AG09319 (cell line): ENCODE data around the gene RPH3AL.

ENCODE experiments used
- DNase-seq: peaks from one replicate; pipeline ENCODE4 v3.0.0-alpha.2; 2010; ENCODE audit warnings: low read depth; ENCODE audit errors: extremely low read depth
- TF ChIP-seq, protein P1 (sequence below): IDR thresholded peaks from 2 replicates; pipeline ENCODE4 v1.5.1; 2011; ENCODE audit warnings: low read depth, mild to moderate bottlenecking, inconsistent platforms, low read length, moderate library complexity

The RPH3AL gene

GRCh38 chr17:252456-252855 is 100.2 kb downstream of the RPH3AL start:
- TF ChIP-seq, protein P1, sequence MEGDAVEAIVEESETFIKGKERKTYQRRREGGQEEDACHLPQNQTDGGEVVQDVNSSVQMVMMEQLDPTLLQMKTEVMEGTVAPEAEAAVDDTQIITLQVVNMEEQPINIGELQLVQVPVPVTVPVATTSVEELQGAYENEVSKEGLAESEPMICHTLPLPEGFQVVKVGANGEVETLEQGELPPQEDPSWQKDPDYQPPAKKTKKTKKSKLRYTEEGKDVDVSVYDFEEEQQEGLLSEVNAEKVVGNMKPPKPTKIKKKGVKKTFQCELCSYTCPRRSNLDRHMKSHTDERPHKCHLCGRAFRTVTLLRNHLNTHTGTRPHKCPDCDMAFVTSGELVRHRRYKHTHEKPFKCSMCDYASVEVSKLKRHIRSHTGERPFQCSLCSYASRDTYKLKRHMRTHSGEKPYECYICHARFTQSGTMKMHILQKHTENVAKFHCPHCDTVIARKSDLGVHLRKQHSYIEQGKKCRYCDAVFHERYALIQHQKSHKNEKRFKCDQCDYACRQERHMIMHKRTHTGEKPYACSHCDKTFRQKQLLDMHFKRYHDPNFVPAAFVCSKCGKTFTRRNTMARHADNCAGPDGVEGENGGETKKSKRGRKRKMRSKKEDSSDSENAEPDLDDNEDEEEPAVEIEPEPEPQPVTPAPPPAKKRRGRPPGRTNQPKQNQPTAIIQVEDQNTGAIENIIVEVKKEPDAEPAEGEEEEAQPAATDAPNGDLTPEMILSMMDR, result no peak
- no peak for DNase-seq

- no peak for DNase-seq
- TF ChIP-seq, protein P1, result no peak
Measured at GRCh38 chr17:251531-251930, 101.1 kb downstream of the RPH3AL start.

- DNase-seq, result no peak
- TF ChIP-seq, protein P1, result no peak
Measured at GRCh38 chr17:250487-251300, 101.9 kb downstream of the RPH3AL start.

DNA sequence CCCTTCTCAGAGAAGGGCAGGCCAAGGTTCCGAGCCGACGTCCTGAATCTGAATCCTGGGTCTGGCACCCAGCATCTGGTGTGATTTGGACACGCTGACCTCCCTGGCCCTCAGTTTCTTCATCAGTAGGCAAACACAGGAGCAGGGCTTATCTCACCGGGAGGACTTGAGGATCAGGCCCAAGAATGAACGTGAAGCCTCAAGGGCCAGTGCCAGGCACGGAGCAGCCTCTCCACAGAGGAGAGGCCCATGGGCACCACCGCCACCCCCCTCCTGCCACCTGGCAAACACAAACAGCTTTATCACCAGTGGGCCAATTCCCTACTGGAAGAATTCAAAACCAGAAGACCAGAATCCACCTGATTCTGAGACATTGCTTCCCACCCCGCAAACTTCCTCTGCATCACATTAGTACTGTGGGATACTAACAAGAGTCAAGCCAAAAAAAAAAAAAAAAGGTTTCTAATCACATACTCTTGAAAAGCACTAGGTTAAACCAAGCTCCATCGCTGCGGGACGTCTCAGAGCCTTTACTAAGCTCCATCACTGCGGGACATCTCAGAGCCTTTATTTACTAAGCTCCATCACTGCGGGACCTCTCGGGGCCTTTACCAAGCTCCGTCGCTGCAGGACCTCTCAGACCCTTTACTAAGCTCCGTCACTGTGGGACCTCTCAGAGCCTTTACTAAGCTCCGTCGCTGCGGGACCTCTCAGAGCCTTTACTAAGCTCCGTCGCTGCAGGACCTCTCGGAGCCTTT is 103.2 kb downstream of the RPH3AL start:
- TF ChIP-seq, protein P1, result no peak
- DNase-seq, result no peak

DNA sequence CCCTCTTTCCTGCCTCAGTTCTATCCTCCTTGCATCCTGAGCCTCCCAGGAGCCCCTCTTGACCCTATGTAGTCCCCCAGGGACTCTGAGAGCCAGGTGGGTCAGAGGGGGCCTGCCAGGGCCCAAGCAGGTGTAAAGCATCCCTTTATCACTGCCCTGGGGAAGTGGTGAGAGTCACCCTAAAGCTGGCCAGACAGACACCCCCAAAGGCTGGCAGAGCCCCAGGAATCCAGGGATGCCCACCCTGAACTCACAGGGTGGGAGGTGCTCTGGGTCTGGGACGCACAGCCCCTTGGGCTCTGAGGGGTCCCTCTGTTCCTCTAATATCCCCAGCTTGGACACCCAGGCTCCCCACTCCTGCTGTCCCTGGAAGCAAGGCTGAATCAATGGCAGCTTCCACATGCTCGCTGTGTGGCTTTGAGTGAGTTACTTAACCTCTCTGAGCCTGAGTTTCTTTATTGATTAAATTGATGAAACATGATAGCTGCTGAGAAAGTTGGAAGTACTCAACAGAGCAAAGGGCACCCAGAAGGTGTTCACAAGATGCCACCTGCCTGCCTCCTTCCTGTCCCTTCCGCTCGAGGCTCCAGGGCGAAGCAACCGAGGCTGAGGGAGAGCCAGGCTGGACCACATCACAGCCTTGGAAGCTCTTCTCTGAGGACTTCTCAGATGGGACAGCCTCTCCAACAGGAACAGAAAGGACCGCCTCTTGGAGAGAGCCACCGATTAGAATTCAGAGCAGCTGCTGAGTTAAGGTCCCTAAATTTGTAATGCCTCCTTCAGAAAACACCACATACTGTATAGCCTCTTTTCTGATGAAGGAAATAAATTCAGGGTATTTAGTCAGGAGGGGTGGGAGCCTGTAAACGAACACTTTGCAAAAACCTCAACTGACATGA is 104.0 kb downstream of the RPH3AL start:
- no peak for DNase-seq
- TF ChIP-seq, protein P1, result no peak

GRCh38 chr17:247767-248166 is 104.8 kb downstream of the RPH3AL start:
- TF ChIP-seq, protein P1, result no peak
- DNase-seq, result no peak
